HG03064 (cell line): Measurements from ENCODE around the gene ASPHD2.
"Not testable (repeated sequence)": the region's sequence is repeated elsewhere in the genome, so short reads cannot be mapped to it uniquely, and the experiment has no call there.

Experiments used
- ATAC-seq: cut with Tn5 transposase; IDR thresholded peaks from one replicate; pipeline ENCODE4 v1.9.1; 2021; ENCODE audit warnings: low read depth; ENCODE audit not compliant: unreplicated experiment

ASPHD2 gene, protein sequence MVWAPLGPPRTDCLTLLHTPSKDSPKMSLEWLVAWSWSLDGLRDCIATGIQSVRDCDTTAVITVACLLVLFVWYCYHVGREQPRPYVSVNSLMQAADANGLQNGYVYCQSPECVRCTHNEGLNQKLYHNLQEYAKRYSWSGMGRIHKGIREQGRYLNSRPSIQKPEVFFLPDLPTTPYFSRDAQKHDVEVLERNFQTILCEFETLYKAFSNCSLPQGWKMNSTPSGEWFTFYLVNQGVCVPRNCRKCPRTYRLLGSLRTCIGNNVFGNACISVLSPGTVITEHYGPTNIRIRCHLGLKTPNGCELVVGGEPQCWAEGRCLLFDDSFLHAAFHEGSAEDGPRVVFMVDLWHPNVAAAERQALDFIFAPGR

DNA sequence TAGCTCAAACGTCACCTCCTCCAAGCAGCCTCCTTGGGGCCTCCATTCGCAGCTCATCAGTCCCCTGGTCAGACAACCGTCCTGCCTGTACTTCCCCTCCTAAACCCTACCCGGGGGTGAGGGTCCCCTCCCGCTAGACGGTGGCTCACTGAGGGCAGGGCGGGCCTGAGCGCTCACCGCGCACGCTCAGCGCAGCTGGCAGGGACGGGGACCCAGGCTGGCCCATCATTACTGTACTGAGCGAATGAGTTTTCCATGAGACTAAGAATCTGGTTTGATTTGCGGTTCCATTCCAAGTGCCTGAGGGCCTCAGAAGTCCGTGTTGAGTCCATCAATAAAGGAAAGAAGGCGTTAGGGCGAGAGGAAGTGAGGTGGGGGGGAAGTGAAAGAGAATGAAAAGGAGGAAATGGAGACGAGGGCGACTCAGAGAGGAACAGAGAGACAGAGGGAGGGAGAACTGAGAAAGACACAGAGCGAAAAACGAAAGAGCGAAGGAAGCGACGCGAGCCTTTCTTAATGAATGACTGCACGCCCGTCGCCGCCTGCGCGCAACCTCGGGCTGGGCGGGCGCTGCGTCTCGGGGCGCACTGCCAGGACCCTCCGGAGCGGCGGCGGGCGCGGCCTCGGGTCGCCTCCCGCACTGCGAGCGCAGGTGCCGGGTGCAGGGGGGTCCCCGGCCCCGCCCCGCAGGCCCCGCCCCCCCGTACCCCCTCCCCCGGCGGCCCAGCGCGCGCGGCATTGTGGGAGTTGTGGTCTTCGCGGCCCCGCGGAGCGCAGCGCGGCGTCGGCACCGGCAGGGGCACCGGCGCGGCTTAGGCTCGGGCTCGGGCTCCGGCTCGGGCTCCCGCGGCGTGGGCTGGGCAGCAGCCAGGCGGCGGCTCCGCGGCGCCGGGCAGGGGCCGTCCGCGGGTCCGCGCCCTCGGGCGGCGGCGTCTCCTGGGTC lies at the start of gene ASPHD2:
Gene ASPHD2 (plus strand): TSS at position 746 of the 943 bp plus-strand sequence. CDS start 4,356 bp downstream, outside the sequence.
- ATAC-seq: peak; percentile 66

DNA sequence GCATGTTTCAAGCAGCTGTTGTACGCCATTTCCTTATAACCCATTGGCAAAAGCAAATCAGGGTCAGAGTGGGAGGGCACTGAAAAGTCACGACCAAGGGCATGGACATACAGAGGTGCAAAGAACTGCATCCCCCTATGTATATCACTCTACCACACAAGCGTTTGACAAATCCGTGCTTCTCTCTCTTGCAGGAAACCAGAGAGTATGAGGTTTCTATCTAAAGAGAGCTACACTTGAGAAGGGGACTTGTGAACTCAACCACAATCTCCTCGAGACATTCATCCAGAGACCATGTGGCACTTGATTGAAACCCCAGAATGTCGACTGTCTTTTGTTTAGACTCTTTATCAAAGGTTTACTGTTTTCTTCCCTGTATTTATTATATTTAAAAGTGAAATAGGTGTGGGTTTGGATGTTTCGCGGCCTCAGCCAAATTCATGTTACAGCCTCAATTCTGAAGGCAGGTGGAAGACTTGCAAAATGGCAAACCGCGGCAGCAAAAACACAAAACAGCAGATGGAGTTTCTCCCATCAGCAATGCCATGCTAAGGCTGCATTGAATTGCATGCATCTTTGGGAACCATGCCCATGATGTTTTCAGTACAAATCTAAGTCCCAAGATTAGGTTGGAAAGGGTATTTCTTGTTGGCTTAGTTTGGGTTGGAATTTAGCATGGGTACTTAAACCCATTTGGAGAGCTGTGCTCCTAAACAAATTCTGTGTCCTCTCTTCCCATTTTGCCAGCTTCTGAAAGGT lies 48.8 kb upstream of the ASPHD2 start:
- no peak for ATAC-seq

DNA sequence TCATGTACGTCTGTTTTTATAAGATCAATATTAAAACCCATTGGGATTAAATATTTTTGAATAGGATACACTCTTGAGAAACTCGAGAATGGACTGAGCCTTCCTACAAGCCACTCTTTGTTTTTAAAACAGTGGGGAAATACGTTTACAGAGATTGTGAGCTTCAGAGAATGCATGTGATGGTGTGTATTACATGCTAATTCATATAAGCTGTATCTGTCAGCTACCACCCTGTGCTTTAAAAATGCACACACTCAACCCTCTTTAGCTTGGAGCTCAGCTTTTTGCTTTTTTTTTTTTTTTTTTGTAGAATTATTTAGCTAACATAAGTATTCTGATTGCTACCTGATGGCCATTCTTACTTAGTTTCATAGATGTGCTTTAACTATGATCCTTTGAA lies 46.3 kb upstream of the ASPHD2 start:
- no peak for ATAC-seq

DNA sequence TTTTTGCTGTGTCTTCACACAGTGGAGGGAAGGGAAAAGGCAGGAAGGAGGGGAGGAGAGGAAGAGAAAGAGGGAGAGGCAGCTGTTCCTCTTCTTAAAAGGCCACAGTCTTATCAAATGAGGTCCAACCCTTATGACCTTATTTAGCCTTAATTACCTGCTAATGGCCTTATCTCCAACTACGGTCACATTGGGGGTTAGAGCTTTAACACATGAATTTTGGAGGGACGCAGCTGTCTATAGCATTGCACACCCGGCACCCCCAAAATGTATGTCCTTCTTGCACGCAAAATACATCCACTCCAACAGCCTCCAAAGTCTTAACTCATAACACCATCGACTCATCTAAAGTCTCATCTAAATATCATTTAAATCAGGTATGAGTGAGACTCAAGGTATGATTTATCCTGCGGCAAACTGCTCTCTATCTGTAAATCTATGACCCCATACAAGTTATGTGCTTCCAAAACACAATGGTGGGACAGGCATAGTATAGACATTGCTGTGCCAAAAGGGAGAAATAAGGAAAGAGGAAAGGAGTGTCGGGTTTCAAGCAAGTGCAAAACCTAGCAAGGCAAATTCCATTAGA lies 45.0 kb upstream of the ASPHD2 start:
- no peak for ATAC-seq

DNA sequence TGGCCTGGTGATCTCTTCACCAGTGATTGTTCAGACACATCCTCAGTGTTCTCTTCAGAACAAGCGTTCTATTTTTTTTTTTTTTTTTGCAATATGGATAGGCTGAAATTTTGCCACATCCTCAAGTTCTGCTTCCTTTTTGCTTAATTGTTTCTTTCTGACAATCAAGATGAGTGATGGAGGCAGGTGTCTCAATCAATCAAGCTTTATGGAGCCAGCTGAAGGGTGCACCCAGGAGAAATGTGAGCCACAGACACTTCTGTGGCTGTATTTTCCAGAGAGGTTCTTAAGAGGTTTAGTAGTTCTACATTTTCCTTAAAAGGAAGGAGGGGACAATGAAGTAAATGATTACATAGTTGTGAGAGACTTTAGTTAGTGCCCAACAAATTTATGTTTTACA lies 43.9 kb upstream of the ASPHD2 start:
- no peak for ATAC-seq

DNA sequence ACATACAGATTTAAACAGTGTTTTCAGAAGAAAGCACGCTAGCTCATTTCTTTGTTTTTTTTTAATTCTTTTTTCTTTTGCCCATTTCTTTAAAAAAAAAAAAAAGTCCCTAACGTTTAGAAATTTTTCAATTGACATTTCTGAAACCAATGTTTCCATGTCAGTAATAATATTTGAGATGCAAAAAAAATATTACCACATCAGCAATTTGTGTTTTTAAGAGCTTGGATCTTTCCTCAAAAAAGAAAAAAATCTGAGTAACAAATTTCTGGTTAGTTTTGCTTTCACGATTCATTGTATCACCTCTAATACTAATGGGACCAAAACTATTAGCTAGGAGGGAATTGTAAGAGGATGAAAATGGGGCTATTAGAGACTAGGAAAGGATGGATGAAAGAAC lies 39.9 kb upstream of the ASPHD2 start:
- ATAC-seq: no peak

DNA sequence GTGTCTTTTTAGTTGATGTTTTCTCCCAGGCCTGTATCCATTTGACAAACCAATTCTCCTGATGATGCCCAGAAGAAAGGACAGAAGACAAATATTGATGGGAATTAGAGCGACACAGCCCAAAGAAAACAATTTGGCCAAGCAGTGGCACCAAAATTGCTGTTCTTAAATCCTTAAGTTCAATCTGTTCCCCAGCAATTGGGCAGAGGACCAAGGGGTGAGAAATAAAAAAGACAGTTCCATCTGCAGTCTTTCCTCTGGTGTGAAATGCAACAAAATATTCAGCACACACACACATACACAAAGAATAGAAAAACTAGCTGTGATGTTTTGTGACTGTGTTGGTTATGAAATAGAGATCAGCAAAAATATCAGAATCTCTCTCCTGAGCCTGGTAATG lies 38.0 kb upstream of the ASPHD2 start:
- ATAC-seq: no peak

DNA sequence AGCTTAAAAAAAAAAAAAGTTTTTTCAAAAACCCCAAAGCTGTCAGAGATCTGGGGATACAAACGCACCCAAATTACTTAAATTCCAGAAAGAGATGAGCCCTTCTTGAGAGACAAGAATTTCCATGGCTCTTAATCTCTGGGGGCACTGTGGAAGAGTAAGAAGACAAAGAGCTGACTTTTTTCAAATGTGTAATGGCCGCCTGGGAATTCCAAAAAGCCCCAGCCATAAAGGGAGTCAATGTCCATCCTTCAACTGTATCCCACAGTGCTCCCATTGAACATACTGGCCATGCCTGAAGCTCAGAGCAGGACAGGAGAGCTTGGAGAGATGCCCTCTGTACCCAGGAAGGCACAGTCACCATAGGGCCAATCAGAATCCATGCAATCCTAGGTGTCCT lies 37.4 kb upstream of the ASPHD2 start:
- no peak for ATAC-seq

DNA sequence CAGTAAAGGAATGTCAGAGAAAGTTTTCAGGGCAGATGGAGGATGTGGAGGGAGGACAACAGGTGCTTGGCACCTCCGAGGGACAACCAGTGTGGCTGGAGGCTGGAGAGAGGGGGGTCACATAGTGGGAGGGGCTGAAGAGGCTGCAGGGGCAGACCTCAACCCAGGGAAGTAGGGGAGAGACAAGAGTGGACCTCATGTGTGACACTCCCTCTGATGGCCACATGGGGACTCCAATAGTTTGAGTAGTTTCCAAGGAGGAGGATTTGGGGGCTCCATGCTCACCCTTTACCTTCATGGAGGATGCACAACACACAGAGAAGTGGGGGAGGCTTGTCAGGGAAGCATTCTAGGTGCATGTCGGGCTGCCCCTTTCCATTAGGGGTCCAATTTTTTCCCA lies 35.1 kb upstream of the ASPHD2 start:
- no peak for ATAC-seq

DNA sequence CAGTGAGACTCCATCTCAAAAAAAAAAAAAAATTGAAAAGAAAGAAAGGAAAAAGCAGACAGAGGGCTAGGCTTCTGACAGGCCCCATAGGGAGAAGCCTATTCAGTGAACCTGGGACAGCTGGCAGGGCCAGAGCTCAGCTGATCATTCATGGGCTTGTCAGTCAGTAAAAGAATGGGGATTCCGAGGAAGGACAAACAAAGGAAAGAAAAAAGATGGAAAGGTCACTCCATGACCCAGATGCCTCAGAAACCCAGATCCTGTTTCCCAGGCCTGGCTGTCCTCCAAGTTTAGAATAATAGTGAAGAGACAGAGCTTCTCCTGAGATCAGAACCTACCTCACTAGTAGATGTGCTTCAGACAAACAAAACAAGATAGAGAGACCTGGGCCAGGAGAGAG lies 34.3 kb upstream of the ASPHD2 start:
- ATAC-seq: no peak

DNA sequence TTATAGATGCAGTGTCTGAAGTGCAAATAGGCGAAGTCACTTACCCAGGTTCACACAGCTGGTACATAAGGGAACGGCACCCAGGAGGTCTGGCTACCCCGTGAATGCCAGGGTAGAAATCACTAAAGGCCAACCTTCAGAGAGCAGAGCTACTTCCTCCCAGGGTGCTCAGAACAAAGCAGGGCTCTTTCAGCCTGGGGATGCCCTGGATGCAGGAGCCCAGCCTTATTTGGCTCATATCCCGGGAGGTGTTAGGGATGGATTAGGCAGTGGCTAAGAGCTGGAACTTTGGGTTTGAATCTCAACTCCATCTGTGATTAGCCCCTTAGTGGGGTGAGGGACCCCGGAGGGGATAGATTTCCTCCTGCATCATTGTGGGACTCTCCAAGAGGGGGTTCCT lies 33.1 kb upstream of the ASPHD2 start:
- ATAC-seq: no peak

DNA sequence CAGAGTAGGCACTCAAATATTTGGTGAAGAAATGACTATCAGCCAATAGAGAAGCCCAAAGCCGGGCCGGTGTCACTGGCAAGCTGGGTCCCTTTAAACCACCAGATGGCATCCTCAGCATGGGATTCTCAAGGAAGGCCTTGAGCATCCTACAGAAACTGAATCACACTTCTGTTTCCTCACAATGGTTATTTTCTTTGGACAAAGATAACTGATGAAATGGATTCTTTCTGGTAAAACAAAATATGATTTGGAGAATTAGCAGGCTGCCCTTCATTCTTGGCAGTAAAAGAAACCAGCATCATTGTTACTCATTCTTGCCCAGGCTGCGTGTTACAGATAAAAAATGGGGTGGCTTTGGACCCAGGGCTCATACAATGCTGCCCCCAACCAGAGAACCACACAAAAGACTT lies 30.3 kb upstream of the ASPHD2 start:
- no peak for ATAC-seq

DNA sequence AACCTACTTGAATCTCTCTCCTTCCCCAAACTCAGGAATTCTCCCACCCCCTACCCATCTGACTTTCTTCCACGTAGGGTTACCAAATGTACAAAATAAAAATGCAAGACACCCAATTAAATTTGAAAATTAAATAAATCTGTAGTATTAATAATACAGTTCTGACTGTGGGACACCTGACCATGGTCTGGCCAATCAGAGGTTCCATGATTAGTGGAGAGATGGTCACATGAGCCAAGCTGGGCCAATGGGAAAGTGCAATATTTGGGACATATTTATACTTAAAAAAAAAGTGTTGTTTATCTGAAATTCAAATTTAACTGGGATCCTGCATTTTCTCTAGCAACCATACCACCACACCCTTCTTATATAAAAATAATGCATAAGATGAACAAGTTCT lies 29.8 kb upstream of the ASPHD2 start:
- no peak for ATAC-seq

DNA sequence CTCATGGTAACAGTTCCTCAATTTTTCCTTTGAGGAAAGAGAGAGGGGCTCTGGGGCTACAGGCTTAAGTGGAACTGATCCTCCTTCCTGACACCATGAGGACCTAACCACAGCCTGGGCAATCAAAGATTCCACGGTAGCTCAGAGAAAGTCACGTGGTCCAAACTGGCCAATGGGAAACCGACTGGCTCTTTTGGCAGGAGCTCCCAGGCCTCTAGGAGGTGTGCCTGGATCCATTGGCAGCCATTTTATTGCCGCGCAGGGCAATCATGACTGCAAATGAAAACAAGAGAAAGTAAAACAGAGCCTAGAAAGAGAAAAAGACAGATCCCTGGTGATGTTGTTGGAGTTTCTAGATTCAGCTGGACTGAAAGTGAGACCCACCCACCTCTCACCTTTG lies 27.3 kb upstream of the ASPHD2 start:
- ATAC-seq: no peak

DNA sequence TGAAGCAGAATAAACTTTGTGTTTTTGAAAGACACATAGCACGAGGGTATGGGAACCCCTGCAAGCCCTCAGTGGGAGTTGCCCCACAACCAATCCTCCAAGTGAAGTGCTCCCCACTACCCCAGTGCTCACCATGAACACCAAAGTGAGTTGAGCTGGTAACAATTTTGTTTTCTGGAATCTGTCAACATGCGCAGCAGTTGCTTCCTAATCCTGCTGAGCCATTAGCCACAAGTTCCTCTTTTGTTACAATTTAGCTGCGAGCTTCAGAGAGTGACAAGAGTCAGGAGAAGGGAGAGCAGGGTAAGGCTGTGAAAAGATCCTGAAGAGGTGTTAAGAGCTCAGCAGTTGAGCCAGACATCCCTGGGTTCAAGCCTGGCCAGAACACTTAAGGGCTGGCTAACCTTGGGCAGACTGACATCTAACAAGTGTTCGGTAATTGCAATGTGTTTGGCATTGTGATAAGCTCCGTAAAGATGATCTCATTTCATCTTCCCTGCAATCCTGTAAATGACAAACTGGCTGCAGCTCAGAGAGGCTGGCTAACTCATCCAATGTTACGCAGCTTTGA lies 24.1 kb upstream of the ASPHD2 start:
- no peak for ATAC-seq

DNA sequence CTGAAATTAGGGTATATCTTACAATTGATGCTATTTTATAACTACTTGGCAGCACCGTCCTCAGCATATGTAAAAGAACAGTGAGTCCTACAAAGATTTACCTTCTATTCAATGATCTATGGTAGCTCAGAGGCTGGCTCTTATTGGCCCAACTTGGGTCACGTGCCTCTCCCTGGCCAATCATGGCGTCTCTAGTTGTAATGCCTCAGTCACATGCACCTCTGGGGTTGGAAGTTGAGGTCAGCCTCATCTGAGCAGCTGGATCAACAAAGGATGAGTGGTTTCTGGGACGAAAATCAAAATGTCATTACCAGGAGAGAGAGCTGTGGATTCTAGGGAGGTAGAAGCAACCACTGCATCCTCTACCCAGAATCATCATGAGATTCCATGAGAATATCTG lies 22.9 kb upstream of the ASPHD2 start:
- ATAC-seq: no peak

DNA sequence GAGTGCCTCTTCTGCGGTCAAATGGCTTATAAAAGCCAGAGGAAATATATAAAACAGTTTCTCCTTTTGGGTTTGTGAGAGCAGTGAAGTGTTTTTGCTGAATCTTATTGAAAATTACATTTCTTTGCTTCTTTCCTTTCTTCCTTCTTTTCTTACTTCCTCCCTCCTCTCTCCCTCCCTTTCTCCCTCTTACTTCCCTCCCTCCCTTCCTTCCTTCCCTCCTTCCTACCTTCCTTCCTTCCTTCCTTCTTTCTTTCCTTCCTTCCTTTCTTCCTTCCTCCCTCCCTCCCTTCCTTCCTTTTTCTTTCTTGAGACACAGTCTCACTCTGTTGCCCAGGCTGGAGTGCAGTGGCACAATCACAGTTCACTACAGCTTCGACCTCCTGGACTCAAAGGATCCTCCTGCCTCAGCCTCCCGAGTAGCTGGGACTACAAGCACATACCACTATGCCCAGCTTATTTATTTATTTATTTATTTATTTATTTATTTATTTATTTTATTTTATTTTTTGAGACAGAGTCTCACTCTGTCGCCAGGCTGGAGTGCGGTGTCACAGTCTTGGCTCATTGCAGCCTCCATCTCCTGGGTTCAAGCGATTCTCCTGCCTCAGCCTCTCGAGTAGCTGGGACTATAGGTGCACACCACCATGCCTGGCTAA lies 20.4 kb upstream of the ASPHD2 start:
- not testable (repeated sequence) for ATAC-seq

DNA sequence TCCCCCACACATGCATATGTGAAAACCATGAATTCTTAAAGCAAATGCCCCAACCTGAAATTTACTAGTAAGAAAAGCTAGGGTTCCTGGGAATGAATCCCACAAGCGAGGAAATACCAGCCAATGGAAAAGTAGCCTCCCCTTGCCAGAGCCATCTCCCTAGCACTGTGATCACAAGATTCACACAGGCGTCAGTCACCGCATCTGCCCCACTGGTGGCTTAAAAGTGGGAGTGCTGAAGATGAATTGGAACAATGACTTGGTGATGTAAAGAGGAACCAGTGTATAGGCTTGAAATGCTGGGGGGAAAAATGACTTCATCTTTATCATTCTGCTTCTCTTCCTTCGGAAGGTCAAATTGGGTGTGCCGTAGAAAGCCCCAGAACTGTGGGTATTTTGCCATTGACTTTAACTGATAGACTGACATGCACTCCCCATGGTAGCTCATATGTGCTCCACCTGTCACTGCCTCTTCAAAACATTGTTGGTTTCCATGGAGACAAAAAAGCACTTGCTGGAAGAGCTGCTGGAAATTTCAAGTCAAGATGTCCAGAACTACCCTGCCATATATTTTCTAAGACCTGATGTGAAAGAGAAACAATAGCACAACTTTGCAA lies 19.2 kb upstream of the ASPHD2 start:
- no peak for ATAC-seq

DNA sequence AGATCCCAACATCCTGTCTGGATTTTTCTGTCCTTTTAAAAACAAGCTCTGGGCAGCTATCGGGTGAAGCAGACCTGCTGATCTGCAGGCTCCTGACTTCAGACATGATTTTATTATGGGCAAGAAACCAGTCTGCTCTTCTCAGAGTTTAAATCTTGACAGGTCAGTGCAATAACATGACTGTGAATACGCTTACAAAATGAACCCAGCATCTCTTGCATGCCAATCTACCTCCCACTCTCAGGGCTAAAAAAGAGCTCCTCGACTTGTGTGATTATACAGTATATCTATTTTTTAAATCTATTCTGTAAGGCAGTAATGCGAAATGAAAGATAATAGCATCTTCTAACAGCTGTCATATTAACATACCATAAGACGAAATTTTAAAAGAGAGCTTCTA lies 18.7 kb upstream of the ASPHD2 start:
- ATAC-seq: no peak
